DMS53 treated with DMSO at 0.1 percent for 48 hours (cell line): Measurements from ENCODE around the gene GLT6D1.
"Not testable (repeated sequence)": the region's sequence is repeated elsewhere in the genome, so short reads cannot be mapped to it uniquely, and the experiment has no call there.

ENCODE experiments used
- DNase-seq: peaks from one replicate; lab custom pipeline; 2025; ENCODE audit not compliant: unreplicated experiment; lab: John Stamatoyannopoulos, UW

GLT6D1 gene

GRCh38 chr9:135664801-135665794 is 25.8 kb upstream of the GLT6D1 start:
- DNase-seq, result no peak

- DNase-seq, result no peak
Measured at GRCh38 chr9:135664266-135664665, 24.9 kb upstream of the GLT6D1 start.

- DNase-seq, result no peak
Measured at GRCh38 chr9:135663857-135664256, 24.5 kb upstream of the GLT6D1 start.

- DNase-seq, result no peak
Measured at GRCh38 chr9:135663451-135663770, 24.1 kb upstream of the GLT6D1 start.

- no peak for DNase-seq
Measured at GRCh38 chr9:135662758-135663450, 23.6 kb upstream of the GLT6D1 start, which contains the start of gene LCN9. Gene LCN9, plus strand, starts transcription at chr9:135663309. Its CDS starts 13 bp downstream, at chr9:135663322.

GRCh38 chr9:135661816-135662560 is 22.6 kb upstream of the GLT6D1 start:
- no peak for DNase-seq

- DNase-seq, result no peak
Measured at GRCh38 chr9:135660407-135660806, 21.1 kb upstream of the GLT6D1 start.

- DNase-seq, result no peak
Measured at GRCh38 chr9:135659252-135659651, 19.9 kb upstream of the GLT6D1 start.

- DNase-seq, result no peak
Measured at GRCh38 chr9:135657416-135657815, 18.1 kb upstream of the GLT6D1 start.

GRCh38 chr9:135655317-135655716 is 16.0 kb upstream of the GLT6D1 start:
- DNase-seq, result no peak

GRCh38 chr9:135650408-135650807 is 11.1 kb upstream of the GLT6D1 start:
- DNase-seq, result no peak

GRCh38 chr9:135649508-135649907 is 10.2 kb upstream of the GLT6D1 start:
- no peak for DNase-seq

GRCh38 chr9:135648494-135649410 is 9.4 kb upstream of the GLT6D1 start:
- DNase-seq, result no peak

GRCh38 chr9:135647884-135648283 is 8.5 kb upstream of the GLT6D1 start:
- no peak for DNase-seq

- no peak for DNase-seq
Measured at GRCh38 chr9:135644631-135645218, 5.4 kb upstream of the GLT6D1 start.

- DNase-seq, result no peak
Measured at GRCh38 chr9:135641745-135642144, 2.4 kb upstream of the GLT6D1 start.

- no peak for DNase-seq
Measured at GRCh38 chr9:135641047-135641446, 1.7 kb upstream of the GLT6D1 start.

GRCh38 chr9:135636930-135637530 is 2.3 kb downstream of the GLT6D1 start:
- DNase-seq, result not testable (repeated sequence)

GRCh38 chr9:135632841-135633240 is 6.5 kb downstream of the GLT6D1 start:
- DNase-seq, result no peak

GRCh38 chr9:135624282-135624681 is 15.1 kb downstream of the GLT6D1 start:
- DNase-seq, result no peak
